ENCODE results near the gene MAB21L3.

GRCh38 chr1:116179419-116179818 is 68.2 kb downstream of the MAB21L3 start:
- TF ChIP-seq CTCF (IDR thresholded peaks at IDR 0.05): no peak
- no peak for TF ChIP-seq POLR2AphosphoS5 (IDR thresholded peaks at IDR 0.05)
